Smooth muscle cell (in vitro differentiated cells): ENCODE measurements around the gene CAMK2G. TPM values are rescaled to one million over a fixed set of nuclear protein-coding genes. Genes with fewer than 3 reads are reported as not detected.

ENCODE experiments used
- DNase-seq: peaks from one replicate; lab custom pipeline; 2025; ENCODE audit not compliant: unreplicated experiment; lab: John Stamatoyannopoulos, UW
- H2AFZ ChIP-seq: fragments of 200-600 bp; sonication (generic); 2 replicates; pipeline ENCODE4 v1.6.0; 2016; ENCODE audit warnings: antibody characterized with exemption, low read depth, mild to moderate bottlenecking
- H3F3A ChIP-seq: fragments of 200-600 bp; sonication (generic); 2 replicates; pipeline ENCODE4 v1.6.0; 2017; ENCODE audit warnings: antibody characterized with exemption, low read depth
- H3K27ac ChIP-seq: fragments of 200-600 bp; sonication (generic); 2 replicates; pipeline ENCODE4 v1.5.1; 2016; ENCODE audit warnings: low read depth, mild to moderate bottlenecking
- H3K27me3 ChIP-seq: fragments of 200-600 bp; sonication (generic); 2 replicates; pipeline ENCODE4 v1.6.1; 2016; ENCODE audit warnings: low read depth, mild to moderate bottlenecking
- H3K36me3 ChIP-seq: fragments of 200-600 bp; sonication (generic); 2 replicates; pipeline ENCODE4 v1.5.1; 2016; ENCODE audit warnings: low read depth
- H3K4me1 ChIP-seq: fragments of 200-600 bp; sonication (generic); 2 replicates; pipeline ENCODE4 v1.5.1; 2016; ENCODE audit warnings: low read depth
- H3K4me2 ChIP-seq: fragments of 200-600 bp; sonication (generic); 2 replicates; pipeline ENCODE4 v1.6.0; 2016; ENCODE audit warnings: mild to moderate bottlenecking
- H3K4me3 ChIP-seq: fragments of 200-600 bp; sonication (generic); 2 replicates; pipeline ENCODE4 v1.5.1; 2016; ENCODE audit warnings: mild to moderate bottlenecking
- H3K79me2 ChIP-seq: fragments of 200-600 bp; sonication (generic); 2 replicates; pipeline ENCODE4 v1.6.0; 2016; ENCODE audit warnings: low read depth, mild to moderate bottlenecking
- H3K9ac ChIP-seq: fragments of 200-600 bp; sonication (generic); 2 replicates; pipeline ENCODE4 v1.6.0; 2016; ENCODE audit warnings: low read depth
- H3K9me3 ChIP-seq: fragments of 200-600 bp; sonication (generic); replicated peaks from 2 replicates; pipeline ENCODE4 v1.5.1; 2016; ENCODE audit warnings: low read depth
- H4K20me1 ChIP-seq: fragments of 200-600 bp; sonication (generic); 2 replicates; pipeline ENCODE4 v1.6.0; 2016; ENCODE audit warnings: low read depth
- CTCF ChIP-seq: fragments of 200-600 bp; sonication (generic); IDR thresholded peaks from 2 replicates; pipeline ENCODE4 v1.5.1; 2017; ENCODE audit warnings: borderline replicate concordance, mild to moderate bottlenecking, antibody characterized with exemption; ENCODE audit not compliant: insufficient read depth, poor library complexity, severe bottlenecking
- WGBS: methylation state at CpG from one replicate; pipeline ENCODE4 v1.1.7; 2016; ENCODE audit warnings: low lambda C conversion rate; 5-methylcytosine and 5-hydroxymethylcytosine counted together
- polyA plus RNA-seq: library from polyadenylated mRNA; unstranded; fragments of >200 nt; fragmentation: Nextera tagmentation; extraction: Ambion mirVana; gene quantifications from 2 replicates; pipeline ENCODE4 v1.2.1, GENCODE V29; 2016
- total RNA-seq: library from RNA; depleted of rRNA; stranded (reverse); fragments of >200 nt; gene quantifications from 2 replicates; pipeline ENCODE4 v1.2.3, GENCODE V29; 2014

The CAMK2G gene
- total and polyA plus RNA-seq, 2 experiments from 2014 or later, result 2.2 to 10.8 TPM

- Histone ChIP-seq H3K9me3 (no peaks in the 10 kb centered on the region), H3K36me3 (no peaks in the 10 kb centered on the region), H3K4me1 (no peaks in the 10 kb centered on the region), H2AFZ (no peak overlapping the region), H3K27me3 (no peaks in the 10 kb centered on the region), H3K79me2 (no peaks in the 10 kb centered on the region), H3K27ac (no peak overlapping the region), H3K4me3 (no peak overlapping the region), H4K20me1 (no peaks in the 10 kb centered on the region), H3F3A (peaks cover 5% of the 10 kb centered on the region), H3K4me2 (no peak overlapping the region), H3K9ac (no peak overlapping the region)
- no peak for TF ChIP-seq CTCF
- DNase-seq, result no peak
- WGBS, result 99% methylated on average over 13 of the region's 13 CpGs
Observed at GRCh38 chr10:73801253-73801590, 73.1 kb downstream of the CAMK2G start.

- Histone ChIP-seq H3K9ac (no peak overlapping the region), H3K36me3 (no peaks in the 10 kb centered on the region), H3K4me3 (no peak overlapping the region)
Observed at GRCh38 chr10:73800560-73801252, 73.6 kb downstream of the CAMK2G start.

GRCh38 chr10:73799899-73800559 lies 74.3 kb downstream of the CAMK2G start:
- no peak for TF ChIP-seq CTCF
- no peaks in the 10 kb centered on the region for H3K36me3 ChIP-seq
- DNase-seq, result no peak
- H4K20me1 ChIP-seq, result no peaks in the 10 kb centered on the region
- no peaks in the 10 kb centered on the region for H3K79me2 ChIP-seq
- H2AFZ ChIP-seq, result no peak overlapping the region
- H3K4me2 ChIP-seq, result no peak overlapping the region
- peaks cover 5% of the 10 kb centered on the region for H3F3A ChIP-seq
- no peak overlapping the region for H3K9ac ChIP-seq
- 92% methylated on average over 9 of the region's 9 CpGs for WGBS
- no peaks in the 10 kb centered on the region for H3K4me1 ChIP-seq
- H3K4me3 ChIP-seq, result no peak overlapping the region
- H3K9me3 ChIP-seq, result no peaks in the 10 kb centered on the region
- no peak overlapping the region for H3K27ac ChIP-seq
- no peaks in the 10 kb centered on the region for H3K27me3 ChIP-seq

More at GRCh38 chr10:73800560-73801252, 73.6 kb downstream of the CAMK2G start:
- H4K20me1 ChIP-seq, result no peaks in the 10 kb centered on the region
- no peaks in the 10 kb centered on the region for H3K79me2 ChIP-seq
- H3F3A ChIP-seq, result peaks cover 5% of the 10 kb centered on the region
- no peaks in the 10 kb centered on the region for H3K9me3 ChIP-seq
- no peak for DNase-seq
- H3K4me1 ChIP-seq, result no peaks in the 10 kb centered on the region
- H3K4me2 ChIP-seq, result no peak overlapping the region
- 95% methylated on average over 15 of the region's 20 CpGs for WGBS
- H3K27me3 ChIP-seq, result no peaks in the 10 kb centered on the region
- no peak for TF ChIP-seq CTCF
- no peak overlapping the region for H3K27ac ChIP-seq
- H2AFZ ChIP-seq, result no peak overlapping the region
